ENCODE measurements around the gene LRRC45.
A peak's percentile ranks its signal among the peaks of the same experiment; 100 is the strongest.
"Not testable (repeated sequence)": the region's sequence is repeated elsewhere in the genome, so short reads cannot be mapped to it uniquely, and the experiment has no call there.

LRRC45 gene

GRCh38 chr17:82035488-82035887 lies 12.4 kb downstream of the LRRC45 start:
- no peak overlapping the region for H3K4me3 ChIP-seq (ENCODE audit: low read length)

GRCh38 chr17:82035956-82036633 lies 13.0 kb downstream of the LRRC45 start:
- peak overlapping the region; percentile 87 for H3K9ac ChIP-seq (ENCODE audit: low read depth, low read length)
- H3K4me2 ChIP-seq (ENCODE audit: low read length) = peak overlapping the region; percentile 99
- H3K36me3 ChIP-seq (ENCODE audit: insufficient read depth, low read length) = no peaks in the 10 kb centered on the region
- peaks cover 21% of the 10 kb centered on the region for H3K4me1 ChIP-seq (ENCODE audit: control insufficient read depth, insufficient read depth, low read length)
- peak overlapping the region; percentile 87 for H3K4me3 ChIP-seq (ENCODE audit: low read length)
- no peaks in the 10 kb centered on the region for H3K9me3 ChIP-seq (replicated peaks; ENCODE audit: low read length)
- H3K27me3 ChIP-seq (ENCODE audit: control insufficient read depth, insufficient read depth, low read length) = no peaks in the 10 kb centered on the region

More at GRCh38 chr17:82035488-82035887, 12.4 kb downstream of the LRRC45 start:
- H3K9ac ChIP-seq (ENCODE audit: low read depth, low read length) = no peak overlapping the region
- H3K9me3 ChIP-seq (replicated peaks; ENCODE audit: low read length) = no peaks in the 10 kb centered on the region
- peak overlapping the region; percentile 99 for H3K4me2 ChIP-seq (ENCODE audit: low read length)
- peaks cover 25% of the 10 kb centered on the region for H3K4me1 ChIP-seq (ENCODE audit: control insufficient read depth, insufficient read depth, low read length)
- H3K36me3 ChIP-seq (ENCODE audit: insufficient read depth, low read length) = no peaks in the 10 kb centered on the region
- H3K27me3 ChIP-seq (ENCODE audit: control insufficient read depth, insufficient read depth, low read length) = no peaks in the 10 kb centered on the region

GRCh38 chr17:82036634-82037091 lies 13.6 kb downstream of the LRRC45 start:
- peak overlapping the region; percentile 99 for H3K4me2 ChIP-seq (ENCODE audit: low read length)
- H3K27me3 ChIP-seq (ENCODE audit: control insufficient read depth, insufficient read depth, low read length) = no peaks in the 10 kb centered on the region
- H3K9me3 ChIP-seq (replicated peaks; ENCODE audit: low read length) = no peaks in the 10 kb centered on the region
- H3K9ac ChIP-seq (ENCODE audit: low read depth, low read length) = peak overlapping the region; percentile 87
- H3K4me1 ChIP-seq (ENCODE audit: control insufficient read depth, insufficient read depth, low read length) = peaks cover 19% of the 10 kb centered on the region
- H3K4me3 ChIP-seq (ENCODE audit: low read length) = peak overlapping the region; percentile 87
- H3K36me3 ChIP-seq (ENCODE audit: insufficient read depth, low read length) = no peaks in the 10 kb centered on the region

- Histone ChIP-seq H3K9ac (ENCODE audit: low read depth, low read length) (peak within 1 kb of the TSS; percentile 87), H3K4me1 (ENCODE audit: control insufficient read depth, insufficient read depth, low read length) (peaks cover 16% of the 10 kb centered on the region), H3K4me2 (ENCODE audit: low read length) (peak within 1 kb of the TSS; percentile 99), H3K9me3 (replicated peaks; ENCODE audit: low read length) (no peaks in the 10 kb centered on the region), H3K27me3 (ENCODE audit: control insufficient read depth, insufficient read depth, low read length) (no peaks in the 10 kb centered on the region), H3K36me3 (ENCODE audit: insufficient read depth, low read length) (no peaks in the 10 kb centered on the region), H3K4me3 (ENCODE audit: low read length) (peak within 1 kb of the TSS; percentile 87)
Observed at GRCh38 chr17:82037092-82037888, 14.2 kb downstream of the LRRC45 start, which contains the start of gene DCXR. Gene DCXR, minus strand, starts transcription at chr17:82037697. Its CDS starts 15 bp downstream, at chr17:82037682.

- H3K27me3 ChIP-seq (ENCODE audit: control insufficient read depth, insufficient read depth, low read length) = no peaks in the 10 kb centered on the region
- H3K36me3 ChIP-seq (ENCODE audit: insufficient read depth, low read length) = no peaks in the 10 kb centered on the region
- H3K4me2 ChIP-seq (ENCODE audit: low read length) = peak overlapping the region; percentile 99
- peak overlapping the region; percentile 87 for H3K4me3 ChIP-seq (ENCODE audit: low read length)
- H3K9ac ChIP-seq (ENCODE audit: low read depth, low read length) = peak overlapping the region; percentile 20
- H3K9me3 ChIP-seq (replicated peaks; ENCODE audit: low read length) = no peaks in the 10 kb centered on the region
- H3K4me1 ChIP-seq (ENCODE audit: control insufficient read depth, insufficient read depth, low read length) = peaks cover 15% of the 10 kb centered on the region
Observed at GRCh38 chr17:82037889-82038195, 14.7 kb downstream of the LRRC45 start.

GRCh38 chr17:82038796-82039409 lies 15.8 kb downstream of the LRRC45 start:
- peaks cover 15% of the 10 kb centered on the region for H3K4me1 ChIP-seq (ENCODE audit: control insufficient read depth, insufficient read depth, low read length)
- H3K9ac ChIP-seq (ENCODE audit: low read depth, low read length); H3K36me3 ChIP-seq (ENCODE audit: insufficient read depth, low read length); H3K4me2 ChIP-seq (ENCODE audit: low read length); H3K27me3 ChIP-seq (ENCODE audit: control insufficient read depth, insufficient read depth, low read length); H3K9me3 ChIP-seq (replicated peaks; ENCODE audit: low read length); H3K4me3 ChIP-seq (ENCODE audit: low read length): not testable (repeated sequence)

- no peaks in the 10 kb centered on the region for H3K27me3 ChIP-seq (ENCODE audit: control insufficient read depth, insufficient read depth, low read length)
- no peak overlapping the region for H3K4me3 ChIP-seq (ENCODE audit: low read length)
- H3K4me1 ChIP-seq (ENCODE audit: control insufficient read depth, insufficient read depth, low read length) = peaks cover 15% of the 10 kb centered on the region
- no peak overlapping the region for H3K4me2 ChIP-seq (ENCODE audit: low read length)
- no peaks in the 10 kb centered on the region for H3K36me3 ChIP-seq (ENCODE audit: insufficient read depth, low read length)
- H3K9ac ChIP-seq (ENCODE audit: low read depth, low read length) = no peak overlapping the region
- H3K9me3 ChIP-seq (replicated peaks; ENCODE audit: low read length) = no peaks in the 10 kb centered on the region
Observed at GRCh38 chr17:82039695-82040299, 16.7 kb downstream of the LRRC45 start.

GRCh38 chr17:82041144-82041814 lies 18.2 kb downstream of the LRRC45 start:
- Histone ChIP-seq H3K9me3 (replicated peaks; ENCODE audit: low read length) (no peaks in the 10 kb centered on the region), H3K9ac (ENCODE audit: low read depth, low read length) (no peak overlapping the region), H3K27me3 (ENCODE audit: control insufficient read depth, insufficient read depth, low read length) (no peaks in the 10 kb centered on the region), H3K4me2 (ENCODE audit: low read length) (no peak overlapping the region), H3K36me3 (ENCODE audit: insufficient read depth, low read length) (no peaks in the 10 kb centered on the region), H3K4me3 (ENCODE audit: low read length) (no peak overlapping the region), H3K4me1 (ENCODE audit: control insufficient read depth, insufficient read depth, low read length) (peaks cover 12% of the 10 kb centered on the region)

- Histone ChIP-seq H3K9me3 (replicated peaks; ENCODE audit: low read length) (no peaks in the 10 kb centered on the region), H3K4me2 (ENCODE audit: low read length) (no peak overlapping the region), H3K4me3 (ENCODE audit: low read length) (no peak overlapping the region), H3K27me3 (ENCODE audit: control insufficient read depth, insufficient read depth, low read length) (no peaks in the 10 kb centered on the region), H3K4me1 (ENCODE audit: control insufficient read depth, insufficient read depth, low read length) (peaks cover 5% of the 10 kb centered on the region), H3K9ac (ENCODE audit: low read depth, low read length) (no peak overlapping the region), H3K36me3 (ENCODE audit: insufficient read depth, low read length) (peaks cover 9% of the 10 kb centered on the region)
Observed at GRCh38 chr17:82042649-82043048, 19.5 kb downstream of the LRRC45 start.

GRCh38 chr17:82043507-82043906 lies 20.4 kb downstream of the LRRC45 start:
- H3K4me3 ChIP-seq (ENCODE audit: low read length) = no peak overlapping the region
- H3K27me3 ChIP-seq (ENCODE audit: control insufficient read depth, insufficient read depth, low read length) = no peaks in the 10 kb centered on the region

More at GRCh38 chr17:82043507-82043906, 20.4 kb downstream of the LRRC45 start:
- no peaks in the 10 kb centered on the region for H3K4me1 ChIP-seq (ENCODE audit: control insufficient read depth, insufficient read depth, low read length)
- H3K4me2 ChIP-seq (ENCODE audit: low read length) = no peak overlapping the region
- no peak overlapping the region for H3K9ac ChIP-seq (ENCODE audit: low read depth, low read length)
- H3K9me3 ChIP-seq (replicated peaks; ENCODE audit: low read length) = no peaks in the 10 kb centered on the region
- H3K36me3 ChIP-seq (ENCODE audit: insufficient read depth, low read length) = peaks cover 18% of the 10 kb centered on the region
